HCT116 (cell line): ENCODE data around the gene MGST1.

ENCODE experiments used
- ELF1 ChIP-seq: IDR thresholded peaks from 2 replicates; pipeline ENCODE4 v1.6.1; 2012; ENCODE audit warnings: low read depth, borderline replicate concordance
- EZH2 ChIP-seq: fragments of 200-600 bp; sonication (generic); IDR thresholded peaks from 2 replicates; pipeline ENCODE4 v1.6.1; 2017; ENCODE audit warnings: antibody characterized with exemption, mixed run types
- POLR2A ChIP-seq: IDR thresholded peaks from 2 replicates; pipeline ENCODE4 v1.7.0; 2011; ENCODE audit warnings: borderline replicate concordance; ENCODE audit not compliant: insufficient read depth, insufficient read length; ENCODE audit errors: extremely low read depth
- POLR2AphosphoS5 ChIP-seq: IDR thresholded peaks from 2 replicates; pipeline ENCODE4 v1.6.1; 2011; ENCODE audit warnings: mild to moderate bottlenecking, low read depth, low read length, moderate library complexity
- SIN3A ChIP-seq: IDR thresholded peaks from 2 replicates; pipeline ENCODE4 v1.6.1; 2012; ENCODE audit warnings: low read depth
- SP1 ChIP-seq: IDR thresholded peaks from 2 replicates; pipeline ENCODE4 v1.6.1; 2012; ENCODE audit warnings: low read depth
- SRF ChIP-seq: IDR thresholded peaks from 2 replicates; pipeline ENCODE4 v1.6.1; 2012; ENCODE audit warnings: low read depth
- YY1 ChIP-seq: IDR thresholded peaks from 2 replicates; pipeline ENCODE4 v1.6.1; 2011; ENCODE audit warnings: low read length, low read depth, moderate library complexity, mild to moderate bottlenecking; ENCODE audit not compliant: insufficient replicate concordance; ENCODE audit errors: extremely low read depth
- ZFX ChIP-seq: fragments of 450-650 bp; IDR thresholded peaks from 2 replicates; pipeline ENCODE4 v1.6.1; 2017
- TF ChIP-seq, protein P1 (sequence below), 3 experiments: fragments of 200-600 bp in 1 of 3; sonication (generic) in 1 of 3; IDR thresholded peaks in 2 of 3; conservative IDR thresholded peaks in 1 of 3; 2 replicates each; pipeline ENCODE4 v1.5.1; 2012 to 2017; ENCODE audit warnings: low read depth in 2 of 3, low read length in 2 of 3, antibody characterized with exemption in 1 of 3, borderline replicate concordance in 1 of 3, control low read depth in 1 of 3, mild to moderate bottlenecking in 1 of 3, mixed read lengths in 1 of 3, mixed run types in 1 of 3, moderate library complexity in 1 of 3; ENCODE audit not compliant: insufficient read depth in 1 of 3
- TF ChIP-seq, protein P2 (sequence below): IDR thresholded peaks from 2 replicates; pipeline ENCODE4 v1.6.1; 2011; ENCODE audit warnings: mild to moderate bottlenecking, low read length, moderate library complexity; ENCODE audit not compliant: insufficient replicate concordance; ENCODE audit errors: extremely low read depth
- TF ChIP-seq, protein P3 (sequence below): IDR thresholded peaks from 2 replicates; pipeline ENCODE4 v1.6.1; 2012; ENCODE audit warnings: low read depth

DNA sequence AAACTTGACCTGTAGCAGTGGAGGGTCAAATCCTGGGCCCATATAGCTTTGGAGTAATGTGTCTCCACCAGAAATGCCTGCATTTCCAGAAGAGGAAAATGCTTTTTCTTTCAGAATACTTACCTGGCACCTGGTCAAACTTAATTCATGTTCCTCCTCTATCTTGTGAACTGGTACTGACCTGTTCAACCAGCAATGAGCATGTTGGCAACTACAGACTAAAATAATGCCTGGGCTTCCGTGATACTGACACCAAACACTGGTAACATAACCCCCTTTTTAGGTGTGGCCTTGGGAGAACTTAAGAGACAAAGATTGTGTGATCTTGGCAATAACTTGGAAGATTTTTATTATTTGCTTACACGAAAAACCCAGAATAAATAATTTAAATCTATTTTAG is 23.8 kb upstream of the MGST1 start:
- TF ChIP-seq, protein P1, sequence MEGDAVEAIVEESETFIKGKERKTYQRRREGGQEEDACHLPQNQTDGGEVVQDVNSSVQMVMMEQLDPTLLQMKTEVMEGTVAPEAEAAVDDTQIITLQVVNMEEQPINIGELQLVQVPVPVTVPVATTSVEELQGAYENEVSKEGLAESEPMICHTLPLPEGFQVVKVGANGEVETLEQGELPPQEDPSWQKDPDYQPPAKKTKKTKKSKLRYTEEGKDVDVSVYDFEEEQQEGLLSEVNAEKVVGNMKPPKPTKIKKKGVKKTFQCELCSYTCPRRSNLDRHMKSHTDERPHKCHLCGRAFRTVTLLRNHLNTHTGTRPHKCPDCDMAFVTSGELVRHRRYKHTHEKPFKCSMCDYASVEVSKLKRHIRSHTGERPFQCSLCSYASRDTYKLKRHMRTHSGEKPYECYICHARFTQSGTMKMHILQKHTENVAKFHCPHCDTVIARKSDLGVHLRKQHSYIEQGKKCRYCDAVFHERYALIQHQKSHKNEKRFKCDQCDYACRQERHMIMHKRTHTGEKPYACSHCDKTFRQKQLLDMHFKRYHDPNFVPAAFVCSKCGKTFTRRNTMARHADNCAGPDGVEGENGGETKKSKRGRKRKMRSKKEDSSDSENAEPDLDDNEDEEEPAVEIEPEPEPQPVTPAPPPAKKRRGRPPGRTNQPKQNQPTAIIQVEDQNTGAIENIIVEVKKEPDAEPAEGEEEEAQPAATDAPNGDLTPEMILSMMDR (IDR thresholded peaks at IDR 0.05 in 2 of 3, conservative IDR thresholded peaks at IDR 0.05 in 1 of 3; ENCODE audit: borderline replicate concordance in 1 of 3, insufficient read depth in 1 of 3, low read depth in 2 of 3, low read length in 2 of 3), result no peak
- TF ChIP-seq YY1 (no peak), POLR2AphosphoS5 (no peak), EZH2 (no peak), POLR2A (no peak), SIN3A (no peak), SP1 (no peak), SRF (no peak), ELF1 (no peak), ZFX (no peak)
- TF ChIP-seq, protein P2, sequence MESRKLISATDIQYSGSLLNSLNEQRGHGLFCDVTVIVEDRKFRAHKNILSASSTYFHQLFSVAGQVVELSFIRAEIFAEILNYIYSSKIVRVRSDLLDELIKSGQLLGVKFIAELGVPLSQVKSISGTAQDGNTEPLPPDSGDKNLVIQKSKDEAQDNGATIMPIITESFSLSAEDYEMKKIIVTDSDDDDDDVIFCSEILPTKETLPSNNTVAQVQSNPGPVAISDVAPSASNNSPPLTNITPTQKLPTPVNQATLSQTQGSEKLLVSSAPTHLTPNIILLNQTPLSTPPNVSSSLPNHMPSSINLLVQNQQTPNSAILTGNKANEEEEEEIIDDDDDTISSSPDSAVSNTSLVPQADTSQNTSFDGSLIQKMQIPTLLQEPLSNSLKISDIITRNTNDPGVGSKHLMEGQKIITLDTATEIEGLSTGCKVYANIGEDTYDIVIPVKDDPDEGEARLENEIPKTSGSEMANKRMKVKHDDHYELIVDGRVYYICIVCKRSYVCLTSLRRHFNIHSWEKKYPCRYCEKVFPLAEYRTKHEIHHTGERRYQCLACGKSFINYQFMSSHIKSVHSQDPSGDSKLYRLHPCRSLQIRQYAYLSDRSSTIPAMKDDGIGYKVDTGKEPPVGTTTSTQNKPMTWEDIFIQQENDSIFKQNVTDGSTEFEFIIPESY, result no peak
- TF ChIP-seq, protein P3, sequence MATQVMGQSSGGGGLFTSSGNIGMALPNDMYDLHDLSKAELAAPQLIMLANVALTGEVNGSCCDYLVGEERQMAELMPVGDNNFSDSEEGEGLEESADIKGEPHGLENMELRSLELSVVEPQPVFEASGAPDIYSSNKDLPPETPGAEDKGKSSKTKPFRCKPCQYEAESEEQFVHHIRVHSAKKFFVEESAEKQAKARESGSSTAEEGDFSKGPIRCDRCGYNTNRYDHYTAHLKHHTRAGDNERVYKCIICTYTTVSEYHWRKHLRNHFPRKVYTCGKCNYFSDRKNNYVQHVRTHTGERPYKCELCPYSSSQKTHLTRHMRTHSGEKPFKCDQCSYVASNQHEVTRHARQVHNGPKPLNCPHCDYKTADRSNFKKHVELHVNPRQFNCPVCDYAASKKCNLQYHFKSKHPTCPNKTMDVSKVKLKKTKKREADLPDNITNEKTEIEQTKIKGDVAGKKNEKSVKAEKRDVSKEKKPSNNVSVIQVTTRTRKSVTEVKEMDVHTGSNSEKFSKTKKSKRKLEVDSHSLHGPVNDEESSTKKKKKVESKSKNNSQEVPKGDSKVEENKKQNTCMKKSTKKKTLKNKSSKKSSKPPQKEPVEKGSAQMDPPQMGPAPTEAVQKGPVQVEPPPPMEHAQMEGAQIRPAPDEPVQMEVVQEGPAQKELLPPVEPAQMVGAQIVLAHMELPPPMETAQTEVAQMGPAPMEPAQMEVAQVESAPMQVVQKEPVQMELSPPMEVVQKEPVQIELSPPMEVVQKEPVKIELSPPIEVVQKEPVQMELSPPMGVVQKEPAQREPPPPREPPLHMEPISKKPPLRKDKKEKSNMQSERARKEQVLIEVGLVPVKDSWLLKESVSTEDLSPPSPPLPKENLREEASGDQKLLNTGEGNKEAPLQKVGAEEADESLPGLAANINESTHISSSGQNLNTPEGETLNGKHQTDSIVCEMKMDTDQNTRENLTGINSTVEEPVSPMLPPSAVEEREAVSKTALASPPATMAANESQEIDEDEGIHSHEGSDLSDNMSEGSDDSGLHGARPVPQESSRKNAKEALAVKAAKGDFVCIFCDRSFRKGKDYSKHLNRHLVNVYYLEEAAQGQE, result no peak
